HG03575 (cell line): ENCODE results near the gene AEN.

Experiments used
- ATAC-seq: cut with Tn5 transposase; IDR thresholded peaks from one replicate; pipeline ENCODE4 v1.9.1; 2021; ENCODE audit not compliant: unreplicated experiment, insufficient number of reproducible peaks, low FRiP score; ENCODE audit errors: extremely low read depth

AEN gene

GRCh38 chr15:88658070-88658965 is 37.2 kb downstream of the AEN start:
- no peak for ATAC-seq

GRCh38 chr15:88658972-88659931 is 38.1 kb downstream of the AEN start:
- ATAC-seq = no peak

DNA sequence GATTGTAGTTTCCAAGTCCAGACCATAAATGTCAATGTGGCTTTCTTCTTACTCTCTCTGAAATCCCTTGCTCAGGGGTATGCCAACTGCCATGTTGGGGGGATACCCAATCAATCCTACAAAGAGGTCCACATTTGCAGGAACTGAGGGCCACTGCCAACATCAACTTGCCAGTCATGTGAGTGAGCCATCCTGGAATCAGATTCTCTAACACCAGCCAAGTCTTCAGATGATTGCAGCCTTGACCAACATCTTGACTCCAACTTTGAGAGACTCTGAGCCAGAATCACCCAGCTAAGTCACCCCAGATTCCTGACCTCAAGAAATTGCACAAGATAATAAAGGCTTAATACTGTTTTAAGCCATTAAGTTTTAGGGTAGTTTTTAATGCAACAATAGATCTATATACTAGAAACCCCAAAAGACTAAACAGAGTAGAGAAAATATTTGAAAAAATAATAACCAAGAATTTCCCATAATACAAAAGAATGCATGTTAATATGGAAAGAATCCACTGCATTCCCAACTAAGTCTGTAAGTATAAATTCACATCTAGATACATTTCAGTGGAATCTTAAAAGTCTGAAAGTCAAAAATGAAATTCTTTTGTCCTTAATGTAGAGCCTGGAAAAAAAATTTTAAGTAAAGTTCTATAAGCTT is 40.0 kb downstream of the AEN start:
- ATAC-seq = no peak

DNA sequence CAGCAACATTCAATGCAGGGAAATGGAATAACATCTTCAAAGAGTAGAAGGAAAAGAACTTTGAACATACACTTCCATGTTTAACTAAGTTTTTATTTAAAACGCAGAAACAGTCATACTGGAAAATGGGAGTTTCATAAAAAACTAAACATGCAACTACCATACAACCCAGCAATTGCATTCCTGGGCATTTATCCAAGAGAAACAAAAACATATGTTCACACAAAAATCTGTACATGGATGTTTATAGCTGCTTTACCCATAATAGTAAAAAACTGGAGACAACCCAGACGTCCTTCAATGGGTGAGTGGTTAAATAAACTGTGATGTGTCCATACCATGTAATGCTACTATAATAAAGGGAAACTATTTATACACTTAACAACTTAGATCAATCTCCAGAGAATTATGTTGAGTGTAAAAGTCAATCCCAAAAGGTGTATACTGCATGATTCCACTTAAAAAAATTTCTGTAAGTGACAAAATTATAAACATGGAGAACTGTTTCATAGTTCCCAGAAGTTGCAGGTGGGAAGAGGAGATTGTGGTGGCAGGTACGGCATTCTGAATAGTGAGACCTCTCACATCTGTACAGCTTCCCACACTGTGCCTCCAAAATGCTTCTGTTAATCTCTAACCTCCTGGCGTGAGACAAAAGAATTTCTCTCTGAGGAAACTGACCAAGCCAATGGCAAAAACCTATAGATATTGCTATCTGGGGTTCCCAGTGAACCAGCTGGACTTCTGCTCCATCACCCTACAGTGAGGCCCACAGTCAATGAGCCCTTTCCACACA is 40.8 kb downstream of the AEN start:
- no peak for ATAC-seq

GRCh38 chr15:88663141-88663621 is 42.0 kb downstream of the AEN start:
- no peak for ATAC-seq

GRCh38 chr15:88664151-88664778 is 43.1 kb downstream of the AEN start:
- no peak for ATAC-seq

- ATAC-seq = no peak
Measured at GRCh38 chr15:88674661-88675060, 53.5 kb downstream of the AEN start.

GRCh38 chr15:88678755-88679154 is 57.6 kb downstream of the AEN start:
- ATAC-seq = no peak

DNA sequence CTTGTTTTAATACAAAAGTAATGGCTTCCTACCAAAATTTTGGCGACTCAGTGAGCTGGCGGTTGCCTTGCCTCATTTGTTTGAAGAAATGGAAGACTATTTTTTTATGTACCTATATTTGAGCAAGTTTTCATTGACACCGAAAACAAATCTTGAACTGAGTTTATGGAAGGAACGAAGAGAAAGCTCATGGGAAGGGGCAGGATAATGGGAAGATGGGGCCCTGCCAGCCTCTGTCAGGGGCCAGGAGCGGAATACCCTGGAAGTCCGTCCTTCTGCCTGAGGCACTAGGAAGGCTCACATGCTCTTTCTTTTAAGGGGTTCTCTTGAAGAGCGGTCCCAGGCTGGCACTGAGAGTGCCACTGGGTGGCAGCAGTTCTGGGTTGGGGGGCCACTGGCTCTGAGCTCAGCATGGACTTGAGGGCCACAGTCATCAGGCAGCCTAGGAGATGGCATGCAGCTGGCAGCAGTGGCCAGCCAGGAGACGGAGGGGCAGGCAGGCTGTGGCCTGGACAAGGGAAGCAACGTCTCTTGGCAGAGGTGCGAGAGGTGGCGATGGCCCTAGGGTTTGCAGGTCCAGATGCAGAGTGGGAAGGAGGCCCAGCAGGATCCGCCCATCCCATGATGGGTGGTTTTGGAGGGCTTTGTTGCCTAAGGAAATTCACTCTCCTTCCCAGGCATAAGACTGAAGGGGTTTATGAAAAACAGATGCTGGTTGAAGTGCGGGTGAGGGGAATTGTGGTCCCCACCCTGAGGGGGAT is 59.3 kb downstream of the AEN start:
- ATAC-seq = no peak

GRCh38 chr15:88681610-88682221 is 60.6 kb downstream of the AEN start:
- ATAC-seq = no peak
